ENCODE data around the gene FAM163B. TPM values are rescaled to one million over a fixed set of nuclear protein-coding genes. Genes with fewer than 3 reads are reported as not detected.

The FAM163B gene
- total and polyA plus RNA-seq, 2 donors from 2014 or later: 0.54 TPM; not detected in 1

GRCh38 chr9:133605856-133606707 lies 3.1 kb downstream of the FAM163B start:
- intact Hi-C loops (cut with DNase I): no loop called here
- no peak overlapping the region for H3K9ac ChIP-seq (ENCODE audit: low read length in 3 of 3)
- FAIRE-seq (no peak), DNase-seq (peak in 1 of 5 donors; percentile 40)
- no peaks in the 10 kb centered on the region for H3K9me3 ChIP-seq (ENCODE audit: control insufficient read depth in 2 of 3, insufficient read depth in 1 of 3, low read length in 3 of 3)
- TF ChIP-seq CTCF (IDR thresholded peaks at IDR 0.05; ENCODE audit: borderline replicate concordance, extremely low read depth, insufficient read depth): no peak
- no peaks in the 10 kb centered on the region for H3K4me1 ChIP-seq (ENCODE audit: control insufficient read depth in 2 of 3, insufficient read depth in 2 of 3, low read depth in 1 of 3, low read length in 3 of 3)
- no peak overlapping the region for H3K27ac ChIP-seq (ENCODE audit: low read depth in 2 of 2, low read length in 2 of 2)
- no peak overlapping the region for H3K4me3 ChIP-seq (ENCODE audit: low read length in 3 of 3)
- H3K36me3 ChIP-seq (ENCODE audit: control insufficient read depth in 2 of 3, insufficient read depth in 3 of 3, low read length in 3 of 3): no peaks in the 10 kb centered on the region
- peaks cover 2% of the 10 kb centered on the region for H3K27me3 ChIP-seq (ENCODE audit: control insufficient read depth, insufficient read depth, low read length)

DNA sequence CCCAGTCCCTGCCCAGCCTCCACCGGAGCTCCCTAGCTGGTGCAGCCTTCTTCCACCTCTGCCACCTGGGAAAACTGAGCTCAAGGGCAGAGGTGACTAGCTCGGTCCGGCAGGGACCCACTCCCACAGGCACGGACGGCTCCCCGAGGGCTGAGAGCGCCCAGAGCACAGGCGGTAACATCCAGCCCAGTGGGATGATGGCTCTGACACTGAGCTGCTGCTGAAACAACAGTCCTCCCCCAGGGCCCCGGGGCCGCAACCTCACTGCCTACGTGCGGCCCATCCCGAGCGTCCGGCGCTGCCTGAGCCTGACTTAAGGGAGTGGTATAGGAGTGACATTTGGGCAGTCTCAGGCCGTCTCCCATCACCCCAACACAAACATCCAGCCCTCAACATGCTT lies 3.7 kb downstream of the FAM163B start:
- DNase-seq: peak in 1 of 5 donors; percentile 61
- H3K4me3 ChIP-seq (ENCODE audit: low read length in 3 of 3): no peak overlapping the region
- TF ChIP-seq CTCF (IDR thresholded peaks at IDR 0.05; ENCODE audit: borderline replicate concordance, extremely low read depth, insufficient read depth): no peak
- H3K4me1 ChIP-seq (ENCODE audit: control insufficient read depth in 2 of 3, insufficient read depth in 2 of 3, low read depth in 1 of 3, low read length in 3 of 3): no peaks in the 10 kb centered on the region
- H3K9ac ChIP-seq (ENCODE audit: low read length in 3 of 3): no peak overlapping the region
- no peak for FAIRE-seq
- H3K27me3 ChIP-seq (ENCODE audit: control insufficient read depth, insufficient read depth, low read length): no peaks in the 10 kb centered on the region
- no peaks in the 10 kb centered on the region for H3K9me3 ChIP-seq (ENCODE audit: control insufficient read depth in 2 of 3, insufficient read depth in 1 of 3, low read length in 3 of 3)
- H3K27ac ChIP-seq (ENCODE audit: low read depth in 2 of 2, low read length in 2 of 2): no peak overlapping the region
- intact Hi-C loops (cut with DNase I): no loop called here
- H3K36me3 ChIP-seq (ENCODE audit: control insufficient read depth in 2 of 3, insufficient read depth in 3 of 3, low read length in 3 of 3): no peaks in the 10 kb centered on the region

- no peaks in the 10 kb centered on the region for H3K9me3 ChIP-seq (ENCODE audit: control insufficient read depth in 2 of 3, insufficient read depth in 1 of 3, low read length in 3 of 3)
- H3K9ac ChIP-seq (ENCODE audit: low read length in 3 of 3): no peak overlapping the region
- no peaks in the 10 kb centered on the region for H3K4me1 ChIP-seq (ENCODE audit: control insufficient read depth in 2 of 3, insufficient read depth in 2 of 3, low read depth in 1 of 3, low read length in 3 of 3)
- intact Hi-C loops (cut with DNase I): no loop called here
- no peaks in the 10 kb centered on the region for H3K36me3 ChIP-seq (ENCODE audit: control insufficient read depth in 2 of 3, insufficient read depth in 3 of 3, low read length in 3 of 3)
- FAIRE-seq (no peak), DNase-seq (peak in 1 of 5 donors; percentile 62)
- H3K27ac ChIP-seq (ENCODE audit: low read depth in 2 of 2, low read length in 2 of 2): no peak overlapping the region
- H3K27me3 ChIP-seq (ENCODE audit: control insufficient read depth, insufficient read depth, low read length): no peaks in the 10 kb centered on the region
- no peak for TF ChIP-seq CTCF (IDR thresholded peaks at IDR 0.05; ENCODE audit: borderline replicate concordance, extremely low read depth, insufficient read depth)
- no peak overlapping the region for H3K4me3 ChIP-seq (ENCODE audit: low read length in 3 of 3)
Measured at GRCh38 chr9:133604856-133605255, 4.3 kb downstream of the FAM163B start.

All from kidney (tissue), 14 donors.